GM12878 (cell line): ENCODE results near the gene EPHA4. TPM values are rescaled to one million over a fixed set of nuclear protein-coding genes. Genes with fewer than 3 reads are reported as not detected.

ENCODE experiments used
- ATAC-seq: fragments of 200-7000 bp; cut with Tn5 transposase; 3 replicates; pipeline ENCODE4 v1.9.1; 2020; ENCODE audit warnings: mild to moderate bottlenecking, moderate library complexity
- BruUV-seq: library from RNA; stranded (reverse); fragments of 400-500 nt; replicated peaks from 2 replicates; lab custom pipeline; 2021; lab: Mats Ljungman, UMichigan
- CTCF ChIA-PET: fragments of 300-600 bp; sonication (Branson Sonifier 250); formaldehyde crosslinking; extraction: SDS; loops from one replicate; lab custom pipeline; 2021; ENCODE audit warnings: inconsistent platforms; lab: Yijun Ruan, JAX
- POLR2A ChIA-PET: fragments of 350-600 bp; formaldehyde crosslinking; extraction: SDS; loops from one replicate; lab custom pipeline; 2021; ENCODE audit warnings: inconsistent platforms; lab: Charles Lee
- RAD21 ChIA-PET: fragments of 300-600 bp; sonication (Branson Sonifier 250); formaldehyde crosslinking; loops from one replicate; lab custom pipeline; 2023; ENCODE audit warnings: antibody characterized with exemption; ENCODE audit not compliant: unreplicated experiment; lab: Charles Lee
- SMC1A ChIA-PET: fragments of 300-600 bp; sonication (Branson Sonifier 250); formaldehyde crosslinking; loops from one replicate; lab custom pipeline; 2023; ENCODE audit not compliant: unreplicated experiment, uncharacterized antibody; lab: Charles Lee
- DNase-seq: peaks from one replicate; pipeline ENCODE4 v3.0.0-alpha.2; 2011; ENCODE audit warnings: low read depth, low spot score
- FAIRE-seq: peaks from 3 replicates; lab custom pipeline; 2011; peaks lifted over from hg19 to GRCh38; lab: Jason Lieb, UNC
- H2AFZ ChIP-seq: 2 replicates; pipeline ENCODE4 v1.6.0; 2011; ENCODE audit warnings: low read depth, low read length, control low read depth; ENCODE audit not compliant: control insufficient read depth
- H3K27ac ChIP-seq: 2 replicates; pipeline ENCODE4 v1.5.1; 2011; ENCODE audit warnings: control low read depth; ENCODE audit not compliant: control insufficient read depth, insufficient read depth
- H3K27me3 ChIP-seq, 2 experiments: replicated peaks in 1 of 2; 2 replicates each; pipeline versions ENCODE4 v1.6.0 to v1.6.1; 2011; ENCODE audit warnings: low read length in 1 of 2; ENCODE audit not compliant: control insufficient read depth in 2 of 2, insufficient read depth in 2 of 2
- H3K36me3 ChIP-seq, 2 experiments: 2 replicates each; pipeline ENCODE4 v1.5.1; 2011; ENCODE audit warnings: low read length in 1 of 2; ENCODE audit not compliant: control insufficient read depth in 2 of 2, insufficient read depth in 2 of 2
- H3K4me1 ChIP-seq: 2 replicates; pipeline ENCODE4 v1.6.1; 2011; ENCODE audit warnings: mild to moderate bottlenecking, low read length, moderate library complexity, mixed read lengths; ENCODE audit not compliant: control insufficient read depth, insufficient read depth
- H3K4me2 ChIP-seq: 2 replicates; pipeline ENCODE4 v1.6.0; 2011; ENCODE audit warnings: control low read depth; ENCODE audit not compliant: control insufficient read depth, insufficient read depth
- H3K4me3 ChIP-seq: fragments of 200-600 bp; sonication (generic); 2 replicates; pipeline ENCODE4 v1.5.1; 2016
- H3K79me2 ChIP-seq: 2 replicates; pipeline ENCODE4 v1.6.0; 2011; ENCODE audit warnings: low read length; ENCODE audit not compliant: control insufficient read depth, insufficient read depth
- H3K9ac ChIP-seq: 2 replicates; pipeline ENCODE4 v1.8.0; 2011; ENCODE audit warnings: low read length, control low read depth, mixed read lengths; ENCODE audit not compliant: control insufficient read depth, insufficient read depth
- H3K9me3 ChIP-seq: replicated peaks from 3 replicates; pipeline ENCODE4 v1.5.1; 2011; ENCODE audit warnings: mild to moderate bottlenecking, low read length; ENCODE audit not compliant: control insufficient read depth, insufficient read depth
- H4K20me1 ChIP-seq: 2 replicates; pipeline ENCODE4 v1.6.0; 2011; ENCODE audit not compliant: control insufficient read depth, insufficient read depth
- CBFB ChIP-seq: IDR thresholded peaks from 2 replicates; pipeline ENCODE4 v1.6.1; 2016; ENCODE audit warnings: antibody characterized with exemption, low read depth
- CHD2 ChIP-seq: IDR thresholded peaks from 2 replicates; pipeline ENCODE4 v1.6.1; 2011; ENCODE audit warnings: low read depth, low read length, improper control_type of control experiment, borderline replicate concordance
- CHD4 ChIP-seq: fragments of 200-600 bp; sonication (generic); IDR thresholded peaks from 2 replicates; pipeline ENCODE4 v1.6.1; 2016; ENCODE audit warnings: mild to moderate bottlenecking
- CREM ChIP-seq: IDR thresholded peaks from 2 replicates; pipeline ENCODE4 v1.6.1; 2014; ENCODE audit warnings: antibody characterized with exemption, low read depth
- ESRRA ChIP-seq: IDR thresholded peaks from 2 replicates; pipeline ENCODE4 v1.6.1; 2012; ENCODE audit warnings: mild to moderate bottlenecking, low read length, improper control_type of control experiment
- NFYA ChIP-seq: IDR thresholded peaks from 2 replicates; pipeline ENCODE4 v1.6.1; 2011; ENCODE audit warnings: low read depth, mild to moderate bottlenecking, low read length, improper control_type of control experiment, borderline replicate concordance
- NR2C1 ChIP-seq: fragments of 450-650 bp; IDR thresholded peaks from 2 replicates; pipeline ENCODE4 v1.6.1; 2017; ENCODE audit warnings: antibody characterized with exemption, mild to moderate bottlenecking, moderate library complexity
- POLR2AphosphoS2 ChIP-seq: IDR thresholded peaks from 2 replicates; pipeline ENCODE4 v1.6.1; 2011; ENCODE audit warnings: low read depth, mild to moderate bottlenecking, low read length, improper control_type of control experiment, moderate library complexity
- RAD51 ChIP-seq: fragments of 450-650 bp; IDR thresholded peaks from 2 replicates; pipeline ENCODE4 v1.6.1; 2016; ENCODE audit warnings: moderate library complexity, mild to moderate bottlenecking, inconsistent platforms
- SPI1 ChIP-seq: IDR thresholded peaks from 2 replicates; pipeline ENCODE4 v1.6.1; 2011; ENCODE audit warnings: low read depth, mild to moderate bottlenecking, low read length, moderate library complexity, borderline replicate concordance; ENCODE audit not compliant: insufficient read depth
- SREBF1 ChIP-seq: IDR thresholded peaks from 2 replicates; pipeline ENCODE4 v1.6.1; 2012; ENCODE audit warnings: mild to moderate bottlenecking, low read length
- YBX1 ChIP-seq: fragments of 450-650 bp; IDR thresholded peaks from 2 replicates; pipeline ENCODE4 v1.6.1; 2016; ENCODE audit warnings: antibody characterized with exemption
- YY1 ChIP-seq: IDR thresholded peaks from 2 replicates; pipeline ENCODE4 v1.6.1; 2011; ENCODE audit warnings: low read depth, mild to moderate bottlenecking, low read length
- ZNF274 ChIP-seq: IDR thresholded peaks from one replicate; pipeline ENCODE4 v1.8.0; 2011; ENCODE audit not compliant: insufficient read length, insufficient read depth
- ZZZ3 ChIP-seq: IDR thresholded peaks from 2 replicates; pipeline ENCODE4 v1.6.1; 2011; ENCODE audit warnings: low read depth; ENCODE audit not compliant: control insufficient read depth, insufficient read length
- WGBS: methylation state at CpG from one replicate; pipeline ENCODE4 v1.1.6; 2016; ENCODE audit warnings: low lambda C conversion rate; ENCODE audit not compliant: insufficient replicate concordance, insufficient coverage; ENCODE audit errors: missing lambda C conversion rate; 5-methylcytosine and 5-hydroxymethylcytosine counted together
- in situ Hi-C: fragments of 300-500 bp; cut with MboI; formaldehyde crosslinking; loops from 9 replicates; pipeline ENCODE4 v1.14.3; 2018; ENCODE audit warnings: mixed read lengths
- intact Hi-C: fragments of 100-400 bp; cut with micrococcal nuclease; formaldehyde crosslinking; loops from one replicate; pipeline ENCODE4 v1.14.2; 2022; ENCODE audit not compliant: unreplicated experiment
- polyA plus RNA-seq, 11 experiments: library from polyadenylated mRNA; depleted of rRNA in 4 of 11; unstranded in 6 of 11; stranded (reverse) in 5 of 11; fragments of >200 nt; fragmentation: Nextera tagmentation in 4 of 11; fragmentation: Illumina TruSeq in 1 of 11; extraction: Ambion mirVana in 4 of 11; extraction: Trizol in 1 of 11; gene quantifications; 1 replicate in 1 of 11; 2 replicates in 10 of 11; pipeline versions ENCODE4 v1.2.1 to v1.2.3, GENCODE V29; 2011 to 2016; ENCODE audit warnings: inconsistent platforms in 2 of 11, missing spikeins in 2 of 11, low read depth in 1 of 11
- total RNA-seq, 4 experiments: library from RNA; depleted of rRNA in 3 of 4; stranded (reverse); fragments of >200 nt in 3 of 4; fragmentation: Illumina TruSeq in 1 of 4; extraction: Trizol in 1 of 4; gene quantifications; 2 replicates each; pipeline versions ENCODE4 v1.2.1 to v1.2.3, GENCODE V29; 2013 to 2021
- TF ChIP-seq, protein P1 (sequence below): fragments of 450-650 bp; IDR thresholded peaks from 2 replicates; pipeline ENCODE4 v1.6.1; 2016; ENCODE audit warnings: mild to moderate bottlenecking
- TF ChIP-seq, protein P2 (sequence below): IDR thresholded peaks from 2 replicates; pipeline ENCODE4 v1.6.1; 2012; ENCODE audit warnings: low read depth, low read length, improper control_type of control experiment

The EPHA4 gene
- total and polyA plus RNA-seq, 10 of the 15 experiments (the other 5 are each of a cell fraction or from before 2014, with no cell fraction given): 0.06 to 1.5 (median 0.33) TPM; not detected in 1

DNA sequence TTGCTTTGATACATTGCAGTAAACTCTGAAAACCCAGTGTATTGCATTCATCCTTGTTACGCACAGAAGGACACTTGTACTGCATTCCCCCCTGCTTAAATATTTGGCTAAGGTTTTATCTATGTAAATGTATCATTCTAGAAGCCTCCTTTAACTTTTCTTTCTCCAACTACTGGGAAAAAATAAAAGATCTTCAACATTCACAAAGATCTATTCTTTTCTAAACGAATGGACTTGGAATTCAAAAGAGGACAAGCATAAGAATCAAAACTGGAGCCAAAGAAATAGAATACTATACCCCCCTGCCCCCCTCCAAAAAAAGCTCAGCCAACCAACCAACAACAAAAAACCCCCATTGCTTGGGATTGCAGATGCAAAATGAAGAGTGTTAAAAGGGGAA is 136.9 kb downstream of the EPHA4 start:
- ChIA-PET POLR2A (no interaction called here), RAD21 (no interaction called here), CTCF (interaction anchor here (0.7 to 2.4 kb wide), 2 partner anchors 9 to 30 kb away, joined by 3 to 6 read pairs; no protein-coding TSS in a partner anchor)

DNA sequence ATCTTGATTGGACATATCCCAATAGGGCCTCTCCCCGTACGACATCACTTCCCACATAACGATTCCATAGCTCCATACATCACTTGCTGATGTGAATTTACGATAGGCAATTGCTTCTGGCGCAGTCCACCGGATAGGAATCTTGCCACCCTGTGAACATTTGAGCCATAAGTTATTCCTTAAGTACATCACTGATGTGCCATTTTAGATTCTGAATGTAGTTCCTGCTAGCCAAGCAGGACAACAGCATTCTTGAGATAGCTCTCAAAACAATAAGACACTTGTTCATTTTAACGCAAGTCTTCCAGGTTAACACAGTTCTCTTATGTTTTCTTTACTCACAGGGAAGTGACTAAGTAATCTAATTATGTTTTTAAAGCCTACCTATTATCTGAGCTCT is 138.0 kb downstream of the EPHA4 start:
- no peak for DNase-seq
- no peak overlapping the region for H3K27ac ChIP-seq
- no peak for FAIRE-seq
- no peak overlapping the region for H3K4me2 ChIP-seq
- no peaks in the 10 kb centered on the region for H3K4me1 ChIP-seq
- WGBS: 53% methylated on average over 7 of the region's 7 CpGs
- ATAC-seq: no peak
- H3K79me2 ChIP-seq: no peaks in the 10 kb centered on the region
- no peaks in the 10 kb centered on the region for H3K36me3 ChIP-seq
- H4K20me1 ChIP-seq: no peaks in the 10 kb centered on the region
- intact Hi-C loops: no loop called here
- ChIA-PET CTCF (interaction anchor here (2.4 kb wide), 1 partner anchor 31 kb away, joined by 6 read pairs; no protein-coding TSS in a partner anchor), POLR2A (no interaction called here), SMC1A (interaction anchor here (1.8 kb wide), 1 partner anchor 10 kb away, joined by 6 read pairs; no protein-coding TSS in a partner anchor), RAD21 (no interaction called here)
- H3K9me3 ChIP-seq: no peaks in the 10 kb centered on the region
- no peak overlapping the region for H2AFZ ChIP-seq
- no peak overlapping the region for H3K9ac ChIP-seq
- BruUV-seq: no TSS peak
- no peaks in the 10 kb centered on the region for H3K27me3 ChIP-seq
- no peak overlapping the region for H3K4me3 ChIP-seq
- in situ Hi-C loops: no loop called here
- TF ChIP-seq CHD4 (no peak), SREBF1 (no peak), CHD2 (no peak), ZNF274 (no peak), CREM (no peak), YBX1 (no peak), POLR2AphosphoS2 (no peak), CBFB (no peak), ESRRA (no peak), ZZZ3 (no peak), YY1 (no peak), NR2C1 (no peak), SPI1 (no peak)
- TF ChIP-seq, protein P1, sequence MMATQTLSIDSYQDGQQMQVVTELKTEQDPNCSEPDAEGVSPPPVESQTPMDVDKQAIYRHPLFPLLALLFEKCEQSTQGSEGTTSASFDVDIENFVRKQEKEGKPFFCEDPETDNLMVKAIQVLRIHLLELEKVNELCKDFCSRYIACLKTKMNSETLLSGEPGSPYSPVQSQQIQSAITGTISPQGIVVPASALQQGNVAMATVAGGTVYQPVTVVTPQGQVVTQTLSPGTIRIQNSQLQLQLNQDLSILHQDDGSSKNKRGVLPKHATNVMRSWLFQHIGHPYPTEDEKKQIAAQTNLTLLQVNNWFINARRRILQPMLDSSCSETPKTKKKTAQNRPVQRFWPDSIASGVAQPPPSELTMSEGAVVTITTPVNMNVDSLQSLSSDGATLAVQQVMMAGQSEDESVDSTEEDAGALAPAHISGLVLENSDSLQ: no peak
- TF ChIP-seq, protein P2, sequence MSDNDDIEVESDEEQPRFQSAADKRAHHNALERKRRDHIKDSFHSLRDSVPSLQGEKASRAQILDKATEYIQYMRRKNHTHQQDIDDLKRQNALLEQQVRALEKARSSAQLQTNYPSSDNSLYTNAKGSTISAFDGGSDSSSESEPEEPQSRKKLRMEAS: no peak

More for the DNA sequence above, 136.9 kb downstream of the EPHA4 start:
- H3K79me2 ChIP-seq: no peaks in the 10 kb centered on the region
- TF ChIP-seq RAD51: no peak
- TF ChIP-seq ESRRA: no peak
- no peak for TF ChIP-seq NFYA
- TF ChIP-seq, all 136 proteins: peak for 0
- SMC1A ChIA-PET: interaction anchor here (1.2 kb wide), 1 partner anchor 11 kb away, joined by 3 read pairs; no protein-coding TSS in a partner anchor
- Histone ChIP-seq H2AFZ (no peak overlapping the region), H4K20me1 (no peaks in the 10 kb centered on the region), H3K27me3 (no peaks in the 10 kb centered on the region), H3K36me3 (no peaks in the 10 kb centered on the region), H3K9ac (no peak overlapping the region), H3K4me3 (no peak overlapping the region), H3K27ac (no peak overlapping the region), H3K9me3 (no peaks in the 10 kb centered on the region), H3K4me2 (no peak overlapping the region), H3K4me1 (no peaks in the 10 kb centered on the region)
- 40% methylated on average over 2 of the region's 2 CpGs for WGBS
- BruUV-seq: no TSS peak
- ATAC-seq: no peak
- no peak for FAIRE-seq
- intact Hi-C loops: no loop called here
- DNase-seq: no peak
- in situ Hi-C loops: no loop called here
